ENCODE data around the gene MYL11. TPM values are rescaled to one million over a fixed set of nuclear protein-coding genes. Genes with fewer than 3 reads are reported as not detected.

MYL11 gene
- total RNA-seq, 1 experiment from 2014 or later: not detected

DNA sequence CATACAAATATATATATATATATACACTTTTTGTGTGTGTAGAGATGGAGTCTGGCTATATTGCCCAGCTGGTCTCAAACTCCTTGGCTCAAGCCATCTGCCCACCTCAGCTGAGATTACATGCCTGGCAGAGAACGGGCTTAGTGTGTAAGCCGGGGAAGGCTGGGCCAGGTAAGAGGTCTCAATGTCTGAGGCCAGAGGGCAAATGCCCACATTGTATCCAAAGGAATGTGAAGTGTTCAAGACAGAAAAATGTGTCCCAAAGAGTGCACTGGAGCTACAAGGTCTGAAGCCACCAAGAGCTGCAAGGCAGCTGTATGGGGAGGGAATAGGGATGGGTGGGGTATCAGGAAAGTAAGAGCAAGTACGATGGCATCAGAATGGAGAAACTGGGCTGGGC lies 28.3 kb upstream of the MYL11 start:
- peaks cover 0 to 12% of the 10 kb centered on the region in 2 experiments; a peak in 2 of 4 replicates for H3K36me3 ChIP-seq (ENCODE audit: control insufficient read depth in 1 of 2, insufficient read depth in 2 of 2, low read length in 2 of 2)
- POLR2A ChIA-PET: no interaction called here
- ATAC-seq (no peak), DNase-seq (ENCODE audit: low read depth, low spot score) (no peak)
- no peaks in the 10 kb centered on the region for H3K9me2 ChIP-seq (ENCODE audit: insufficient read depth)
- RAD21 ChIA-PET (ENCODE audit: low non-redundant PET in 1 of 2, low total read pairs in 2 of 2, uncharacterized antibody in 2 of 2, unreplicated experiment in 2 of 2): interaction anchor here in 1 of 2 experiments (0.6 kb wide), 1 partner anchor 61 kb away, joined by 3 read pairs; the partner anchor contains the start of gene ZNF771
- no peak overlapping the region for H3K4me3 ChIP-seq (replicated peaks in 1 of 2; ENCODE audit: low read depth in 1 of 2, low read length in 2 of 2)
- BruUV-seq (replicated peaks): no TSS peak
- peaks cover under 1% of the 10 kb centered on the region in 2 experiments; a peak in 2 of 4 replicates for H3K4me1 ChIP-seq (ENCODE audit: control insufficient read depth in 1 of 2, insufficient read depth in 2 of 2, low read length in 2 of 2)
- H3K79me2 ChIP-seq (ENCODE audit: insufficient read depth, low read length): no peaks in the 10 kb centered on the region
- no peaks in the 10 kb centered on the region for H3K27me3 ChIP-seq (ENCODE audit: insufficient read depth, low read length)
- intact Hi-C loops (cut with micrococcal nuclease): no loop called here
- no peaks in the 10 kb centered on the region for H3K9me3 ChIP-seq (ENCODE audit: control insufficient read depth in 1 of 2, insufficient read depth in 1 of 2, low read depth in 1 of 2, low read length in 2 of 2)
- H4K20me1 ChIP-seq (ENCODE audit: insufficient read depth): no peaks in the 10 kb centered on the region
- H3K9ac ChIP-seq (ENCODE audit: low read length): no peak overlapping the region
- H2AFZ ChIP-seq (ENCODE audit: low read depth, low read length, poor library complexity, severe bottlenecking): no peak overlapping the region
- TF ChIP-seq POLR2AphosphoS5 (IDR thresholded peaks at IDR 0.05; ENCODE audit: low read depth, low read length) (no peak), POLR2A (IDR thresholded peaks at IDR 0.05; ENCODE audit: borderline replicate concordance, extremely low read depth, insufficient read depth, insufficient read length) (no peak), ELF1 (IDR thresholded peaks at IDR 0.05; ENCODE audit: borderline replicate concordance, low read depth) (no peak), CEBPB (IDR thresholded peaks at IDR 0.05; ENCODE audit: low read depth) (no peak), FOSL1 (IDR thresholded peaks at IDR 0.05; ENCODE audit: low read depth) (no peak)
- no peak overlapping the region for H3K4me2 ChIP-seq (ENCODE audit: low read length)
- CTCF ChIA-PET: no interaction called here
- no peak overlapping the region for H3K27ac ChIP-seq (ENCODE audit: low read depth, low read length)

DNA sequence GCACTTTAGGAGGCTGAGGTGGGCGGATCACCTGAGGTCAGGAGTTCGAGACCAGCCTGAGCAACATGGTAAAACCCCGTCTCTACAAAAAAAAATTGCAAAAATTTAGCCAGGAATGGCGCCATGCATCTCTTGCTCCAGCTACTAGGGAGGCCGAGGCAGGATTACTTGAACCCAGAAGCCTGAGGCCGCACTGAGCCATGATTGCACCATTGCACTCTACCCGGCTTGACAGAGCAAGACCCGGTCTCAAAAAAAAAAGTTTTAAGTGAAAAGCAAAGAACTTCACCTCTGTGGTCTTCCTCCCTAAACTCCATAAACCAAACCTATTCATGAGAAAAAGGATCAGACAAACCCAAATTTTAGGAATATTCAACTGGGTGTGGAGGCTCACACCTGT lies 26.5 kb upstream of the MYL11 start:
- H3K9me2 ChIP-seq (ENCODE audit: insufficient read depth): no peaks in the 10 kb centered on the region
- no peaks in the 10 kb centered on the region for H3K27me3 ChIP-seq (ENCODE audit: insufficient read depth, low read length)
- H3K79me2 ChIP-seq (ENCODE audit: insufficient read depth, low read length): peaks cover 11% of the 10 kb centered on the region; the same call in 1 of the 2 replicates
- BruUV-seq (replicated peaks): no TSS peak
- H3K4me1 ChIP-seq (ENCODE audit: control insufficient read depth in 1 of 2, insufficient read depth in 2 of 2, low read length in 2 of 2): peaks cover 18 to 19% of the 10 kb centered on the region in 2 experiments
- H3K27ac ChIP-seq (ENCODE audit: low read depth, low read length): no peak overlapping the region
- no peak overlapping the region for H3K9ac ChIP-seq (ENCODE audit: low read length)
- no peak overlapping the region for H2AFZ ChIP-seq (ENCODE audit: low read depth, low read length, poor library complexity, severe bottlenecking)
- H3K4me2 ChIP-seq (ENCODE audit: low read length): no peak overlapping the region
- ATAC-seq (no peak), DNase-seq (ENCODE audit: low read depth, low spot score) (no peak)
- CTCF ChIA-PET: no interaction called here
- H3K4me3 ChIP-seq (replicated peaks in 1 of 2; ENCODE audit: low read depth in 1 of 2, low read length in 2 of 2): no peak overlapping the region
- TF ChIP-seq ZNF274 (IDR thresholded peaks at IDR 0.05; ENCODE audit: low read depth, low read length): no peak
- no peaks in the 10 kb centered on the region for H3K9me3 ChIP-seq (ENCODE audit: control insufficient read depth in 1 of 2, insufficient read depth in 1 of 2, low read depth in 1 of 2, low read length in 2 of 2)
- RAD21 ChIA-PET (ENCODE audit: low non-redundant PET in 1 of 2, low total read pairs in 2 of 2, uncharacterized antibody in 2 of 2, unreplicated experiment in 2 of 2): no interaction called here
- intact Hi-C loops (cut with micrococcal nuclease): no loop called here
- POLR2A ChIA-PET: no interaction called here
- no peaks in the 10 kb centered on the region for H4K20me1 ChIP-seq (ENCODE audit: insufficient read depth)
- peaks cover 7 to 25% of the 10 kb centered on the region in 2 experiments; a peak in 2 of 4 replicates for H3K36me3 ChIP-seq (ENCODE audit: control insufficient read depth in 1 of 2, insufficient read depth in 2 of 2, low read length in 2 of 2)
